GF-D8 (cell line): ENCODE data around the gene MTO1.
"Not testable (repeated sequence)": the region's sequence is repeated elsewhere in the genome, so short reads cannot be mapped to it uniquely, and the experiment has no call there.

Experiments
- DNase-seq: peaks from one replicate; lab custom pipeline; 2025; lab: John Stamatoyannopoulos, UW

Gene MTO1

DNA sequence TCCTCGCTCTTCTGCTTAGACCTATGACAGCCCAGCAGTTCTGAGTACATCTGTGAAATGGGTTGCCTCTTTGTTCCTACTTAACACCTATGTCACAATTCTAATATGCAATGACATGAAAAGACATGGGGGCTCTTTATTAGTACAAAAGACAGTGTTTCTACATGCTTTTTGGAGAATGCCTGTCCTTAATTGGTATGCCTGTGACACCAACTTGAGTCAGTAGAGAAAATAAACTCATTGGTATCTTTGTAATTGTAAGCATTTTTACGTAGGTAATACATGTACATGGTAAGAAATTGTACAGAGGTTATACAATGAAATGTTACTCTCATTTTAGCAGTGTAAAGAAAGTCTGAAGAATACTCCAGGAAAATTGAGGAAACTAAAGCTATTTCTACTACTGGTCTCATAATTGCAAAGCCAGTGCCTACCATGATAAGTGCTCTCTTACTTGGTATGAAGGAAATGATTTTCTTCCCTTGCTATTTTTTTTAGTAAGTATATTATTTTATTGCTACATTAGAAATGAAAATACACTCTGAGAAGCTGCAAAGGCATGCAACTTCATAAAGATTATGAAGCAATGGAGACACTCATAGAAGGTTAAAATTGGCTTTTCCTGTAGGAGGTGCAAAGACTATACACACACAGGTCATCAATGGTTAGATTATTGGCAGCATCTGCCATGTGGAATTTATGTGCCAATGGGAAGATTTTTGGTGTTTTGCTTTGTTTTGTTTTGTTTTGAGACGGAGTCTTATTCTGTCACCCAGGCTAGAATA lies 64.2 kb downstream of the MTO1 start:
- DNase-seq, result no peak

- no peak for DNase-seq
Observed at GRCh38 chr6:73528897-73529296, 67.4 kb downstream of the MTO1 start.

DNA sequence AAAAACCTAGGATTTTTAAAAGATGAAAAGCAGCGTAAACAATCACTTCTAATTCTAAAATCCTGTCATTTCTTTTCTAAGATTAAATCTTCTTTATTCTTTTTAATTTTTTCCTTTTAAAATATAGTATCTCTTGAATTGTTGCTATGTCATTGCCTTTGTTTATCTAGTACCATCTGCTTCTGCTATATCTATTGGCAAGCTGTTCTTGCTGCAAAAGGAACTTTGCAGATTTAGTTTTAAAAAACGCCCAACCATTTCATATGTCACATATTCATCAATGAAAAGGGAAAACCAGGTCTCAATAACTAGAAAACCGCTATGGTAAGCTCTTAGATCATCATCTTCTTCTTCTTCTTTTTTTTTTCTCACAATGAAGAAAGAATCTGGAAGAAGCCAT lies 70.8 kb downstream of the MTO1 start:
- DNase-seq, result no peak

DNA sequence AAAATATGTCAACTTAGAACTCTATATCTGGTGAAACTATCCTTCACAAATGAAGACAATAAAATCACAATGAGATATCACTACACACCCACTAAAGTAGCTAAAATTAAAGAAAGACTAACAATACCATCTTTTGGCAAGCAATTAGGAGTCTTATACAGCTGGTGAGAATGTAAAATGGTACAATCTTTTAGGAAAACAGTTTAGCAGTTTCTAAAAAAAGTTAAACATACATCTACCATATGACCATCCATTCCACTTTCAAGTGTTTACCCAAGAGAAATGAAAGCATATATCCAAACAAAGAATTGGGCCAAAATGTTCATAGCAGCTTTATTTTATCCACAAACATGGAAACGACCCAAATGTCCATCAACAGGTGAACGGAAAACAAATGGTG lies 73.1 kb downstream of the MTO1 start:
- no peak for DNase-seq

DNA sequence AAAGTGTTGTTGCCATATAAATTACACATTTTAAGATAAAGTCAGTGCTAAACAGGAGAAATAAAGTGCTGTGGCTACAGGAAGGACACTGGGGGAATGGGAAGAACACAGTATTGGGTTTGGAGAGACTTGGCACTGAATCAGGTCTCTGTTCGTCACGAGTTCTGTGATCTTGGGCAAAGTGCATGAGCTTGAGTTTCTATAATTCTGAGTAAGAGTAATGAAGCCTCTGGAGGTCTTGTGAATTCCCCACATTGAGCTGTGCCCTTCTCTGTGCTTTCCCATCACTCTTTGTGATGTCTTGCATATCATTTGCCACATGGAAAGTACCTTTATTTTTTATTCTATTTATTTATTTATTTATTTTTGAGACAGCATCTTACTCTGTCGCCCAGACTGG lies 76.1 kb downstream of the MTO1 start:
- DNase-seq, result no peak

DNA sequence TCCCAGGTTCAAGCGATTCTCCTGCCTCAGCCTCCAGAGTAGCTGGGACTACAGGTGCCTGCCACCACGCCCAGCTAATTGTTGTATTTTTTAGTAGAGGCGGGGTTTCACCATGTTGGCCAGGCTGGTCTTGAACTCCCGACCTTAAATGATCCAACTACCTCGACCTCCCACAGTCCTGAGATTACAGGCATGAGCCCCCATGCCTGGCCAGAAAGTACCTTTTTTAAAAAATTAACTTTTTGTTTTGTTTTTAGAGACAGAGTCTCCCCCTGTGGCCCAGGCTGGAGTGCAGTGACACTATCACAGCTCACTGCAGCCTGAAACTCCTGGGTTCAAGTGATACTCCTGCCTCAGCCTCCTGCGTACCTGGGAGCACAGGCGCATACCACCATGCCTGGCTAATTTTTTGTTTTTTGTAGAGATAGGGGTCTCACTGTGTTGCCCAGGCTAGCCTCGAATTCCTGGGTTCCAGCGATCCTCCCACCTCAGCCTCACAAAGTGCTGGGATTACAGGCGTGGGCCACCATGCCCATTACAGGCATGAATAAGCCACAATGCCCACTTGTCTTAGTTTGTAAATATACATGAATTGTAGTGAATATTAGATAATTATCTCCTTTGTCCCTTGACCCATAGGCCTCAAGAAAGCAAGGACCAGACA lies 76.7 kb downstream of the MTO1 start:
- no peak for DNase-seq

- not testable (repeated sequence) for DNase-seq
Observed at GRCh38 chr6:73542481-73542880, 80.9 kb downstream of the MTO1 start.

GRCh38 chr6:73542891-73543290 lies 81.4 kb downstream of the MTO1 start:
- DNase-seq, result no peak

GRCh38 chr6:73547036-73547435 lies 85.5 kb downstream of the MTO1 start:
- DNase-seq, result no peak

GRCh38 chr6:73548458-73549446 lies 87.2 kb downstream of the MTO1 start:
- no peak for DNase-seq

DNA sequence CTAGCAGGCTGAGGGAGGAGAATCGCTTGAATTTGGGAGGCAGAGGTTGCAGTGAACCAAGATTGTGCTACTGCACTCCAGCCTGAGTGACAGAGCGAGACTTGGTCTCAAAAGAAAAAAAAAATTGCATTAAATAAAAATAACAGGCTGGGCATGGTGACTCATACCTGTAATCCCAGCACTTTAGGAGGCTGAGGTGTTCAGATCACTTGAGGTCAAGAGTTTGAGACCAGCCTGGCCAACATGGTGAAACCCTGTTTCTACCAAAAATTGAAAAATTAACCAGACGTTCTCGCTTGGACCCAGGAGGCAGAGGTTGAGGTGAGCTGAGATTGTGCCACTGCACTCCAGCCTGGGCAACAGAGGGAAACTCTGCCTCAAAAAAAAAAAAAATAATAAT lies 89.6 kb downstream of the MTO1 start:
- not testable (repeated sequence) for DNase-seq

- DNase-seq, result not testable (repeated sequence)
Observed at GRCh38 chr6:73555380-73555949, 93.9 kb downstream of the MTO1 start.

DNA sequence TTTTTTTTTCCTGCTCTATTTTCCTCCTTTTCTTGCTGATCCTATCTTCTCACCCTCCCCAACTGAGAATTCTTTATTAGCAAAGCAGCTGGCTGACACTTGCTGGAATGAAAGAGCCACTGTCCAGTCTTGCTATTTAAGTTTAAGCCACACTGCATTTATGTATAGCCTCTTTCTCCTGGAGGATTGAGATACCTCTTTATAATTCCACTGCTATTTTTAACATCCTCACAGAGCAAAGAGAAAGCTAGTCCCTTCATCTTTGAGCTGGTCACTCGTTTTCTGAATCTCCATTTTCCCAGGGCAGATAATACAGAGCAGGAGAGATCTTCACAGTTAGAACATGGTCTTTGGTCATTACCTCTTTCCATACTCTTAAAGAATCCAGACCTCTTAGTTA lies 95.3 kb downstream of the MTO1 start:
- no peak for DNase-seq
